SK-N-SH treated with all-trans-retinoic acid at 6 μM for 48 hours (cell line): ENCODE measurements around the gene SERPINA12.

Experiments used
- ATAC-seq: fragments of 200-7000 bp; cut with Tn5 transposase; 3 replicates; pipeline ENCODE4 v1.9.1; 2020; ENCODE audit warnings: mild to moderate bottlenecking, moderate library complexity
- ARNTL ChIP-seq: fragments of 450-650 bp; formaldehyde crosslinking; IDR thresholded peaks from 2 replicates; pipeline ENCODE4 v1.5.0; 2020; ENCODE audit warnings: low read depth, mild to moderate bottlenecking, moderate library complexity, borderline replicate concordance
- CSDC2 ChIP-seq: fragments of 250-450 bp; sonication (Bioruptor Pico); IDR thresholded peaks from 2 replicates; pipeline ENCODE4 v1.5.0; 2020; ENCODE audit warnings: mild to moderate bottlenecking, moderate library complexity
- CSRNP3 ChIP-seq: fragments of 250-450 bp; sonication (Bioruptor Pico); IDR thresholded peaks from 2 replicates; pipeline ENCODE4 v1.5.1; 2021; ENCODE audit warnings: mild to moderate bottlenecking, moderate library complexity
- ESRRG ChIP-seq: fragments of 250-450 bp; sonication (Bioruptor Pico); IDR thresholded peaks from 2 replicates; pipeline ENCODE4 v1.6.1; 2021; ENCODE audit warnings: mild to moderate bottlenecking
- GLIS3 ChIP-seq: fragments of 250-450 bp; sonication (Bioruptor Pico); IDR thresholded peaks from 2 replicates; pipeline ENCODE4 v1.5.0; 2020; ENCODE audit warnings: mild to moderate bottlenecking, moderate library complexity
- ISL1 ChIP-seq: fragments of 250-450 bp; sonication (Bioruptor Pico); IDR thresholded peaks from 2 replicates; pipeline ENCODE4 v2.1.2; 2022; ENCODE audit warnings: mild to moderate bottlenecking, moderate library complexity
- OSR1 ChIP-seq: fragments of 250-450 bp; sonication (Bioruptor Pico); IDR thresholded peaks from 2 replicates; pipeline ENCODE4 v1.8.0; 2022; ENCODE audit warnings: moderate library complexity, mild to moderate bottlenecking, inconsistent platforms
- PPARA ChIP-seq: fragments of 250-450 bp; sonication (Bioruptor Pico); IDR thresholded peaks from 2 replicates; pipeline ENCODE4 v1.5.0; 2020; ENCODE audit warnings: mild to moderate bottlenecking, borderline replicate concordance
- RARB ChIP-seq: fragments of 250-450 bp; sonication (Bioruptor Pico); IDR thresholded peaks from 2 replicates; pipeline ENCODE4 v1.8.0; 2021; ENCODE audit warnings: mild to moderate bottlenecking, moderate library complexity
- SNAI2 ChIP-seq: fragments of 250-450 bp; sonication (Bioruptor Pico); IDR thresholded peaks from 2 replicates; pipeline ENCODE4 v1.5.0; 2020; ENCODE audit warnings: mild to moderate bottlenecking, moderate library complexity
- TCF4 ChIP-seq: fragments of 250-450 bp; sonication (Bioruptor Pico); IDR thresholded peaks from 2 replicates; pipeline ENCODE4 v1.8.0; 2021; ENCODE audit warnings: mild to moderate bottlenecking, moderate library complexity, borderline replicate concordance
- TOX ChIP-seq: fragments of 250-450 bp; sonication (Bioruptor Pico); IDR thresholded peaks from 2 replicates; pipeline ENCODE4 v1.8.0; 2021; ENCODE audit warnings: mild to moderate bottlenecking, moderate library complexity, borderline replicate concordance
- ZFP3 ChIP-seq: fragments of 250-450 bp; sonication (Bioruptor Pico); IDR thresholded peaks from 2 replicates; pipeline ENCODE4 v1.5.0; 2020; ENCODE audit warnings: mild to moderate bottlenecking, moderate library complexity
- ZFP30 ChIP-seq: fragments of 450-650 bp; formaldehyde crosslinking; IDR thresholded peaks from 2 replicates; pipeline ENCODE4 v1.5.0; 2022; ENCODE audit warnings: mild to moderate bottlenecking, moderate library complexity
- TF ChIP-seq, protein P1 (sequence below): fragments of 250-450 bp; sonication (Bioruptor Pico); IDR thresholded peaks from 2 replicates; pipeline ENCODE4 v1.5.0; 2020; ENCODE audit warnings: mild to moderate bottlenecking, moderate library complexity
- TF ChIP-seq, protein P2 (sequence below): fragments of 250-450 bp; sonication (Bioruptor Pico); IDR thresholded peaks from 2 replicates; pipeline ENCODE4 v1.8.0; 2020; ENCODE audit warnings: mild to moderate bottlenecking, moderate library complexity, borderline replicate concordance
- TF ChIP-seq, protein P3 (sequence below): fragments of 250-450 bp; sonication (Bioruptor Pico); IDR thresholded peaks from 2 replicates; pipeline ENCODE4 v1.8.0; 2021; ENCODE audit warnings: low read depth, mild to moderate bottlenecking, moderate library complexity, borderline replicate concordance
- TF ChIP-seq, protein P4 (sequence below): fragments of 250-450 bp; sonication (Bioruptor Pico); IDR thresholded peaks from 2 replicates; pipeline ENCODE4 v1.5.1; 2020; ENCODE audit warnings: low read depth, mild to moderate bottlenecking, moderate library complexity

The SERPINA12 gene

DNA sequence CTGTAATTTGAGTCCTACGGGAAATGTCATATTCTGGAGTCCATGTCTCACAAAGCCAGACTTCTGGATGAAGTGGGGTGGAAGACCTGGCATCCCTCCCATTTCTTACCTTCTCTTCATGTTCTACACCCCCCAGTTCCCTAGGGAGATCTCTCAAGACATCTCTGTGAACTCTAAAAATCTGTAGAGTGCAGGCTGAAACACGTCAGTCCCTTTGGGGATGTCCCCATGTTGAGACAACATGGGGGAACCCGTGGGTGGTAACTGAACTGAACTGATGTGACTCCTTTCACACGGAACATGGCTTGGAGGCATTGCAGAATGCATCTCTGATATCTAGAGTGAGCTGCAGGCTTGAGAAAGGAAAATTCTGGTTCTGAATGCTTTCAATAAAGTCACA is 15.2 kb downstream of the SERPINA12 start:
- no peak for ATAC-seq

GRCh38 chr14:94491511-94491910 is 17.8 kb downstream of the SERPINA12 start:
- ATAC-seq, result no peak
- TF ChIP-seq PPARA (CRISPR knock-in tag) (no peak), ESRRG (CRISPR knock-in tag) (no peak), CSDC2 (CRISPR knock-in tag) (no peak), ZFP3 (CRISPR knock-in tag) (no peak), CSRNP3 (CRISPR knock-in tag) (no peak)
- TF ChIP-seq, protein P1, sequence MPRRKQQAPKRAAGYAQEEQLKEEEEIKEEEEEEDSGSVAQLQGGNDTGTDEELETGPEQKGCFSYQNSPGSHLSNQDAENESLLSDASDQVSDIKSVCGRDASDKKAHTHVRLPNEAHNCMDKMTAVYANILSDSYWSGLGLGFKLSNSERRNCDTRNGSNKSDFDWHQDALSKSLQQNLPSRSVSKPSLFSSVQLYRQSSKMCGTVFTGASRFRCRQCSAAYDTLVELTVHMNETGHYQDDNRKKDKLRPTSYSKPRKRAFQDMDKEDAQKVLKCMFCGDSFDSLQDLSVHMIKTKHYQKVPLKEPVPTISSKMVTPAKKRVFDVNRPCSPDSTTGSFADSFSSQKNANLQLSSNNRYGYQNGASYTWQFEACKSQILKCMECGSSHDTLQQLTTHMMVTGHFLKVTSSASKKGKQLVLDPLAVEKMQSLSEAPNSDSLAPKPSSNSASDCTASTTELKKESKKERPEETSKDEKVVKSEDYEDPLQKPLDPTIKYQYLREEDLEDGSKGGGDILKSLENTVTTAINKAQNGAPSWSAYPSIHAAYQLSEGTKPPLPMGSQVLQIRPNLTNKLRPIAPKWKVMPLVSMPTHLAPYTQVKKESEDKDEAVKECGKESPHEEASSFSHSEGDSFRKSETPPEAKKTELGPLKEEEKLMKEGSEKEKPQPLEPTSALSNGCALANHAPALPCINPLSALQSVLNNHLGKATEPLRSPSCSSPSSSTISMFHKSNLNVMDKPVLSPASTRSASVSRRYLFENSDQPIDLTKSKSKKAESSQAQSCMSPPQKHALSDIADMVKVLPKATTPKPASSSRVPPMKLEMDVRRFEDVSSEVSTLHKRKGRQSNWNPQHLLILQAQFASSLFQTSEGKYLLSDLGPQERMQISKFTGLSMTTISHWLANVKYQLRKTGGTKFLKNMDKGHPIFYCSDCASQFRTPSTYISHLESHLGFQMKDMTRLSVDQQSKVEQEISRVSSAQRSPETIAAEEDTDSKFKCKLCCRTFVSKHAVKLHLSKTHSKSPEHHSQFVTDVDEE (CRISPR knock-in tag), result no peak
- TF ChIP-seq, protein P2, sequence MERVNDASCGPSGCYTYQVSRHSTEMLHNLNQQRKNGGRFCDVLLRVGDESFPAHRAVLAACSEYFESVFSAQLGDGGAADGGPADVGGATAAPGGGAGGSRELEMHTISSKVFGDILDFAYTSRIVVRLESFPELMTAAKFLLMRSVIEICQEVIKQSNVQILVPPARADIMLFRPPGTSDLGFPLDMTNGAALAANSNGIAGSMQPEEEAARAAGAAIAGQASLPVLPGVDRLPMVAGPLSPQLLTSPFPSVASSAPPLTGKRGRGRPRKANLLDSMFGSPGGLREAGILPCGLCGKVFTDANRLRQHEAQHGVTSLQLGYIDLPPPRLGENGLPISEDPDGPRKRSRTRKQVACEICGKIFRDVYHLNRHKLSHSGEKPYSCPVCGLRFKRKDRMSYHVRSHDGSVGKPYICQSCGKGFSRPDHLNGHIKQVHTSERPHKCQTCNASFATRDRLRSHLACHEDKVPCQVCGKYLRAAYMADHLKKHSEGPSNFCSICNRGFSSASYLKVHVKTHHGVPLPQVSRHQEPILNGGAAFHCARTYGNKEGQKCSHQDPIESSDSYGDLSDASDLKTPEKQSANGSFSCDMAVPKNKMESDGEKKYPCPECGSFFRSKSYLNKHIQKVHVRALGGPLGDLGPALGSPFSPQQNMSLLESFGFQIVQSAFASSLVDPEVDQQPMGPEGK, result no peak
- TF ChIP-seq, protein P3, sequence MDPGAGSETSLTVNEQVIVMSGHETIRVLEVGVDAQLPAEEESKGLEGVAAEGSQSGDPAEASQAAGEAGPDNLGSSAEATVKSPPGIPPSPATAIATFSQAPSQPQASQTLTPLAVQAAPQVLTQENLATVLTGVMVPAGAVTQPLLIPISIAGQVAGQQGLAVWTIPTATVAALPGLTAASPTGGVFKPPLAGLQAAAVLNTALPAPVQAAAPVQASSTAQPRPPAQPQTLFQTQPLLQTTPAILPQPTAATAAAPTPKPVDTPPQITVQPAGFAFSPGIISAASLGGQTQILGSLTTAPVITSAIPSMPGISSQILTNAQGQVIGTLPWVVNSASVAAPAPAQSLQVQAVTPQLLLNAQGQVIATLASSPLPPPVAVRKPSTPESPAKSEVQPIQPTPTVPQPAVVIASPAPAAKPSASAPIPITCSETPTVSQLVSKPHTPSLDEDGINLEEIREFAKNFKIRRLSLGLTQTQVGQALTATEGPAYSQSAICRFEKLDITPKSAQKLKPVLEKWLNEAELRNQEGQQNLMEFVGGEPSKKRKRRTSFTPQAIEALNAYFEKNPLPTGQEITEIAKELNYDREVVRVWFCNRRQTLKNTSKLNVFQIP (CRISPR knock-in tag), result no peak

More for the DNA sequence above, 15.2 kb downstream of the SERPINA12 start:
- TF ChIP-seq ESRRG (CRISPR knock-in tag) (no peak), TOX (CRISPR knock-in tag) (no peak), SNAI2 (no peak), RARB (CRISPR knock-in tag) (no peak), ARNTL (no peak)
- TF ChIP-seq, protein P2, result no peak

DNA sequence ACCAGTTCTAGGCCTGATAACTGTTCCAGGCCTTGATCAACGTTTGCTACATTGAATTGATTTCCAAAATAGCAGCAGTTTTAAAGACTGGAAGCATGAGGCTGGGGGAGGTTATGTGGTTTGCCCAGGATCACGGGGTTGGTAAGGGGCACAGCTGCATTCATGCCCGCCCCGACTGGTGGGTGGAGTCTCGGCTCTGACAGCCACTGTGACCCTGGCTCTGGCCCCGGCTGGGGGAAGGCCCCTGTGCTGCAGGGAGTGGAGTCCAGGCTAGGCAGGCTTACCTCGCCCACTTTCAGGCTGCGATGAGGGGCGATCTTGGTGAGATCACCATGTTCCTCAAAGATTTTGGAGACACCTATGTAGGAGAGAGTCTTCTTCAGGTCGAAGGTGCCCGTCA is 19.9 kb downstream of the SERPINA12 start:
- no peak for ATAC-seq
- TF ChIP-seq OSR1 (CRISPR knock-in tag), result no peak
- TF ChIP-seq, protein P1 (CRISPR knock-in tag), result no peak
- TF ChIP-seq ZFP30 (CRISPR knock-in tag), result no peak
- TF ChIP-seq RARB (CRISPR knock-in tag), result no peak
- no peak for TF ChIP-seq TCF4
- TF ChIP-seq GLIS3 (CRISPR knock-in tag), result no peak
- TF ChIP-seq ISL1, result no peak
- no peak for TF ChIP-seq PPARA (CRISPR knock-in tag)
- TF ChIP-seq, protein P3 (CRISPR knock-in tag), result no peak
- no peak for TF ChIP-seq CSRNP3 (CRISPR knock-in tag)
- TF ChIP-seq, protein P4, sequence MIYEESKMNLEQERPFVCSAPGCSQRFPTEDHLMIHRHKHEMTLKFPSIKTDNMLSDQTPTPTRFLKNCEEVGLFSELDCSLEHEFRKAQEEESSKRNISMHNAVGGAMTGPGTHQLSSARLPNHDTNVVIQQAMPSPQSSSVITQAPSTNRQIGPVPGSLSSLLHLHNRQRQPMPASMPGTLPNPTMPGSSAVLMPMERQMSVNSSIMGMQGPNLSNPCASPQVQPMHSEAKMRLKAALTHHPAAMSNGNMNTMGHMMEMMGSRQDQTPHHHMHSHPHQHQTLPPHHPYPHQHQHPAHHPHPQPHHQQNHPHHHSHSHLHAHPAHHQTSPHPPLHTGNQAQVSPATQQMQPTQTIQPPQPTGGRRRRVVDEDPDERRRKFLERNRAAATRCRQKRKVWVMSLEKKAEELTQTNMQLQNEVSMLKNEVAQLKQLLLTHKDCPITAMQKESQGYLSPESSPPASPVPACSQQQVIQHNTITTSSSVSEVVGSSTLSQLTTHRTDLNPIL (CRISPR knock-in tag), result no peak
